Right ventricle myocardium inferior (tissue), 1 donor: ENCODE data around the gene GCAT. TPM values are rescaled to one million over a fixed set of nuclear protein-coding genes. Genes with fewer than 3 reads are reported as not detected.

Source experiments
- ATAC-seq: fragments of 200-7000 bp; cut with Tn5 transposase; one replicate; pipeline ENCODE4 v1.9.1; 2020; ENCODE audit warnings: mild to moderate bottlenecking, moderate library complexity
- DNase-seq: peaks from one replicate; pipeline ENCODE4 v3.0.0; 2021; ENCODE audit errors: missing footprints
- intact Hi-C: fragments of 100-400 bp; cut with DNase I; formaldehyde crosslinking; loops from one replicate; pipeline ENCODE4 v1.11.0; 2022
- long read RNA-seq: library from polyadenylated mRNA; unstranded; transcript quantifications from one replicate; pipeline ENCODE4 v2.0.0, GENCODE V29; 2021
- total RNA-seq: library from RNA; stranded (reverse); fragmentation: NEBNext Ultra II Directional; extraction: Animal tissue kit (Norgen Biotek cat#: 25700); gene quantifications from one replicate; pipeline ENCODE4 v1.2.1, GENCODE V29; 2021
- donor health status: DM: no; HTN: yes; CAD: no; lungs with severe emphysema.

The GCAT gene
- 44.1 TPM for total RNA-seq
- long read RNA-seq, transcript GCAT-201 (9 exons, 1,497 nt): major isoform, 33 of 45 reads
- long read RNA-seq, partial matches to known transcripts: 9 of 45 reads
- long read RNA-seq, other reads (novel, unspliced or antisense): 3 of 45 reads

DNA sequence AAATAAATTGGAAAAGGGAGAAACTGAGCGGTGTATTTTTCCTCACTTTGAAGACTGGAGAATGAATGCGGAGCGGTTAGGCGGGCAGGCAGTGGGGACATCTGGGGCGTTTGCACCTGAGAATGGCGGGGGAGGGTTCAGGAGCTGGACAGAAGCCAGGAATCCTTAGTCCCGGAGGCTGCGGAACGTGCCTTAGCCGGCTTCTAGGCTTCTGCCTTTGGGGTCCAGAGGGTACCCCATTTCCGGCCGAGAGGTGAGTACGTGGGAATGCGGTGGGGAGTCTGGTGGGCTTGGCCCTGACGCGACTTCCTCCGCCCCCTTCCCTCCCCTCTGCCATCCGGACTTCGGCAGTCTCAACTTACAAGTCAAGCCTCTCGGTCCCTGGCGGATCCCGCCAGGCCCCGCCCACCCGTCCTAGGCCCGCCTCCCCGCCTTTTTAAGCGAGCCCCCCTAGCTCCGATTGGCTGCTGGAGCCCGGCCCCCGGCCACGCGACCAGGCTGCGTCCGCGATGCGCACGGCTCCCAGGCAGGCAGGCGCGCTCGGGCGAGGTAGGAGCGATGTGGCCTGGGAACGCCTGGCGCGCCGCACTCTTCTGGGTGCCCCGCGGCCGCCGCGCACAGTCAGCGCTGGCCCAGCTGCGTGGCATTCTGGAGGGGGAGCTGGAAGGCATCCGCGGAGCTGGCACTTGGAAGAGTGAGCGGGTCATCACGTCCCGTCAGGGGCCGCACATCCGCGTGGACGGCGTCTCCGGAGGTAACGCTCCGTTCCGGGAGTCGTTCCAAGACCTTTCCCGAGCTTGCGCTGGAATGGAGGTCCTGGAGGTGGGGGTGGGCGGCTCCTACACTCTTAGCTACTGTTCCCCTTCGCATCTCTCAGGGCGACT lies at the start of gene GCAT:
Gene GCAT (plus strand): TSS at position 525 of the 884 bp plus-strand sequence. CDS start 34 bp downstream, at position 559.
- intact Hi-C loops: loop anchor here (5.0 kb wide), 1 partner anchor 35 kb away; the partner anchor contains the start of gene ANKRD54
- DNase-seq (peak; percentile 98), ATAC-seq (peak; percentile 92)

DNA sequence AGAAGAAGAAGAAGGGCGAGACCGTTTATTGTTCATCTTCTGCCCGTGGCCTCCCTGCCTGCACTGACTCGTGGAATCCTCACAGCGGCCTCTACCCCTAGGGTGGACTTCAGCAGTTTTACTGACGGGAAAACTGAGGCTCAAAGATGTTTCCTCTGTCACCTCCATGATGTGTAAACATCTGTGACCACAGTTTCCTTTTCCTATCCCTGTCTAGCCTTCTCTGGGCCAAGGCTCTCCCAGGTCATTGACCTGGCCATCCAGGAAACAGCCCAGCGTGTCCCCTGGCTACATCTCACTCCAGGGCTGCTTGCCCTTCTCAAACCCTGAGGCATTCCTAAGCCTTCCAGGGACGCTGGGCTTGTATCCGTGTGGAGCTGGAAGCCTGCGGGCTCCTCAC lies 49.0 kb upstream of the GCAT start:
- intact Hi-C loops: no loop called here
- ATAC-seq (no peak), DNase-seq (no peak)

DNA sequence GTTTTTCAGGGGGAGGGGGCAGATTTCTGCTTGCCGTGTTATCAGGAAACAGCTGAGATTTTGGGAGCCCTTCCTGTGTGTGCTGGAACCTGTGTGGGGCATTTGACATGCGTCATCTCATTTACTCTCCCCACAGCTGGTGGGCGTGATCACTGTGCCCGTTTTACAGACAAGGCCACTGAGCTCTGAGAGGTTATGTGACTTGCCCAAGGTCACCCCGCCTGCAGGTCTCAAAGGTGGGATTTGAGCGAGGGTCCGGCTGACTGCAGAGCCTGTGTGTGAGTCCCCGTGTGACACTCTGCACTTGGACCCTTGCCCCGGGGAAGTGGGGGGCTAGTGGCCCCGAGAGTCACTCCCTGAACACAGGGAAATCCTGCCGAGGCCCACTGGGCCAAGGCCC lies 48.5 kb upstream of the GCAT start:
- DNase-seq (no peak), ATAC-seq (no peak)
- intact Hi-C loops: no loop called here

DNA sequence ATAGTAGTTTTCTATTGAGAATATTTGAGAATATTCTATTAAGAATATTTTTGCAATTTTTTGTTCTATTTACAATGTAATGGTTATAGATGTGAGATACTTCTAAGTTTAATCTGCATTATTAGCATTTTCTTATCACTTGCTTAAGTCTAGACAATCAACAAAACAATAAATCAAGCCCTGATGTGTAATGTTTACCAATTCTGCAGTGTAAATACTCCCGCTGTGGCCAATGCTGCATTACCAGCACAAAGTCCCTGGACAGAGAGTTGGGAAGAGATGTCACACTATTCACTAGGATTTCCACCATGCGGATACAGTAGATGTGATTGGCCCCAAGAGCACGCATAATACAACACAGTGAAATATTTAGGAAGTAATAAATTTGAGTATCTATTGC lies 47.6 kb upstream of the GCAT start:
- intact Hi-C loops: no loop called here
- DNase-seq: no peak
- no peak for ATAC-seq

DNA sequence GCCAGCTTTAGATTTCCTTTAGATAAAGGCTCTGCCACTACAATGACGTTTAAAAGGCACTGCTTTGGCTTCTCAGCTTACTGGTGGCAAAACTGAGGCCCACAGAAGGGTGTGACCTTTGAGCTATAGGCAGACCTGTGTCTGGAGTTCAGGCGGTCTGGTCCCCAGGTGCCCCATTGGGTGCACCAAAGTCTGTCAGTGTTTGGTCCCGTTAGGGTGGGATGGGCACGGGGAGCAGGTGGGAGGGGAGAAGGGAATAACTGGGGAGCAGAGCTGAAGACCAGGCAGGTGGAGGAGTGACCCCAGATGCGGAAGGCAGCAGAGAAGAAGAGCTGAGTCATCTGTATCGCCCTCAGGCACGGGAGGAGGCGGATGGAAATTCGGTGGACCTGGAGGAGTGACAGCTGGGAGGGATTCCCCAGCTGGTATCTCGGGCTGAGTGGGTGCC lies 45.3 kb upstream of the GCAT start:
- intact Hi-C loops: no loop called here
- ATAC-seq (no peak), DNase-seq (no peak)

DNA sequence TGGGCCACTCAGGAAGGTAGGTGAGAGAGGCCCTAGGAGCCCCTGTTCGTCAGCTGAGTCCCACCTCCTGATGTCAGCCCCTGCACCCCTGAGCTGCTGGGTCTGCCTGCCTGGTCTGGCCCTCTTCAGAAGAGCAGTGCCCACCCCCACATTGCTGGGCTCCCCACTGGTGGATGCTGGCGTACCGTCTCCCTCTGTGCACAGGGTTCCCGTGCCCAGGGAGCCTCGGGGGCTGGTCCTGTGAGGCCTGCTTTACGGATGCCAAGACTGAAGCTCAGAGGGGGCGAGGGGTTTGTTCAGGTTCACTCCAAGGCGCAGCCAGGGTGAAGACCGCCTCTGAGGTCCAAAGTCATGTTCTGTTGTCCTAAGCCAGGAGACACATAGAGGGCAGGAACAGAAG lies 44.7 kb upstream of the GCAT start:
- peak; percentile 64 for DNase-seq
- intact Hi-C loops: no loop called here
- ATAC-seq: no peak

DNA sequence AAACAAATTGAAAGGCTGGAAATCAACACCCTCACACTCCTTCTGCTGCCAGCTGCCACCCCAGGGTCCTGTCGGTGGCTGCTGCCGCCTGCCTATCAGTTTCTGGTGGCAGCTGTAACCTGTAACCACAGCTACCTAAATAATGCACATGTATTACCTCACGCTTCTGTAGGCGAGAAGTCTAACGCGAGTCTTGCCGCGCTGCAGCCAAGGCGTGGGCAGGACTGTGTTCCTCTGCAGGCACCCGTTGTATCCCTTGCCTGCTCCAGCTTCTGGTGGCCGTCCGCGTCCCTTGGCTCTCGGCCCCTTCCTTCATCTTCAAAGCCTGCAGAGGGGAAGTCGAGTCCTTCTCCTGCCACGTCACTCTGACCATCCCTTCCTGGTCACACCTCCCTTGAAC lies 44.1 kb upstream of the GCAT start:
- intact Hi-C loops: no loop called here
- ATAC-seq (no peak), DNase-seq (no peak)

DNA sequence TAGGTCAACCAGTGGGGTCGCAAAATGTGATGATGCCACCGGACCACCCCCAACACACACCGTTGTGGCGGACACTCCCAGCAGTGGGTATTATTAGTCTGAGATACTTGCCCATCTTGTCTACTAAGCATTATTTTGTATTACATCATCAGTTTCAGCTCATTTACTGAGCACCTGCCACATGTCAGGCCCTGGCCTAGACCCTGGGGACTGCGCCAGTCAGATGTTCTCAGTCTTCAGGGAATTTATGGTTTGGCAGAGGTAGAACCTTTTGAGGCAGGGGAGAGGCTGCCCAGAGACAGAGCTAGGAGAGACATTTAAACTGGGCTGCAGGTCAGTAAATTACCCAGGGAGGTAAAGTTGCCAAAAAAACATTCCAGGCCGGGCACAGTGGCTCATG lies 43.1 kb upstream of the GCAT start:
- no peak for DNase-seq
- ATAC-seq: peak; percentile 53
- intact Hi-C loops: no loop called here

DNA sequence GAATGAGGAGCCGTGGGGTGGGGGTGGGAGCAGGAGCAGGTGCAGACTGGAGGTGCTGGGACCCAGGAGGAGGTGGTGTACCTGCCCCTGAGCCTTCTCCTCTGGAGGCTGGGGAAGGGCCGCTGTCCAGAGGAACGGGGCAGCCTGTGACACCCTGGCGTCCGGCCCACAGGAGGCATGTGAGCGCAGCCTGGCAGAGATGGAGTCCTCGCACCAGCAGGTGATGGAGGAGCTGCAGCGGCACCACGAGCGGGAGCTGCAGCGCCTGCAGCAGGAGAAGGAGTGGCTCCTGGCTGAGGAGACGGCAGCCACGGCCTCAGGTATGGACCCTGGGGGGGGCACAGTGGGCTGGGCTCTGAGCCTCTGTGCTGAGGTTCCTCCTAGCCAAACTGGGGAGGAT lies 42.2 kb upstream of the GCAT start:
- ATAC-seq (peak; percentile 68), DNase-seq (no peak)
- intact Hi-C loops: no loop called here

DNA sequence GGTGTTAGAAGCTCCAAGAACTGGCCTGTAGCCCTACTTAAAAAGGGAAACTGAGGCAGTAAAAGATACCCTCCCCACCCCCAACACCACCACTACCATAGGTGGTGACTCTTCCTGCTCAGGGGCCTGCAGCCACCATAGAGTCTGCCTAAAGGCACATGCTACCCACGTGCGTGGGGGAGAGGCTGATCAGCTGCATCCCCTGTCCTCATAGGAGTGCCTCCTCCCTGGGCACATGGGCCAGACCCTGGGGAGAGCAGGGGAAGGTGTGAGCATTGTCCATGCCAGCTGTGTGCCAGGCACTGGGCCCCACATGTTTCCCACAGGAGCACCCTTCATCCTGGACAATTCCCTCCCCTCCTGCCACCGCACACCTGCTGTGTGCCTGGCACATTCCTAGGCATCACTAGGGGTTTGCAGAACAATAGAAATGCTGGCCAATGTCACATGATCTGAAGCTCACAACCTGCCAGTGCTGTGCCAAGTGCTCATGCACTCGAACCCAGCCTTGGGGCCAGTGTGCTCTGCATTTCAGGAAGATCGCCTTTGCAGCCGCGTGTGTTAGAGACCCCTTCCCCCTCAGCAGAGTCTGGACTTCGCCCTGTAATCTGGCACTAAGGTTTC lies 41.7 kb upstream of the GCAT start:
- ATAC-seq (no peak), DNase-seq (no peak)
- intact Hi-C loops: no loop called here

DNA sequence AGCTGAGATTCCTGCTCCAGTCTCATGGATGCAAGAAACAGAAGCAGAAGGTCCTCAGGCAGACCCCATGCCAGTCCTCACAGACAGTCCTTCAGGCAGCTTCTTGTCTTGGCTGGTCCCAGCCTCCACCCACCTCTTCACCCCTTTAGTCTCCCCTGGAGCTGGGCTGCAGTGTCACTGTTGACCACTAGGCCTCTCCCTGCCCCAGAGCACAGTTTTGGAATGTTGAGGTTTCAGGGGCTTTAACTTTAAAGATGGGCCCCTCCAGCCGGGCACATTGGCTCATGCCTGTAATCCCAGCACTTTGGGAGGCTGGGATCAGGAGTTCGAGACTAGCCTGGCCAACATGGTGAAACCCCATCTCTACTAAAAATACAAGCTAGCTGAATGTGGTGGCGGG lies 39.5 kb upstream of the GCAT start:
- intact Hi-C loops: no loop called here
- DNase-seq (no peak), ATAC-seq (no peak)

DNA sequence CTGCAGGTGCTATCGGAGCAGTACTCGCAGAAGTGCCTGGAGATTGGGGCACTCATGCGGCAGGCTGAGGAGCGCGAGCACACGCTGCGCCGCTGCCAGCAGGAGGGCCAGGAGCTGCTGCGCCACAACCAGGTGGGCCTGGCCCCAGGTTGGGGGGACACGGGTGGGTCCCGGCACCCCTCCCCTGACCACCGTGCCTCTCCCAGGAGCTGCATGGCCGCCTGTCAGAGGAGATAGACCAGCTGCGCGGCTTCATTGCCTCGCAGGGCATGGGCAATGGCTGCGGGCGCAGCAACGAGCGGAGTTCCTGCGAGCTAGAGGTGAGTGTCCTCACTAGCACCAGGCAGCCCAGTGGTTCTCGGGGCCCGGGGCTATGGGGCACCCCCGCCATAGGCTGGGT lies 38.7 kb upstream of the GCAT start:
- no peak for ATAC-seq

DNA sequence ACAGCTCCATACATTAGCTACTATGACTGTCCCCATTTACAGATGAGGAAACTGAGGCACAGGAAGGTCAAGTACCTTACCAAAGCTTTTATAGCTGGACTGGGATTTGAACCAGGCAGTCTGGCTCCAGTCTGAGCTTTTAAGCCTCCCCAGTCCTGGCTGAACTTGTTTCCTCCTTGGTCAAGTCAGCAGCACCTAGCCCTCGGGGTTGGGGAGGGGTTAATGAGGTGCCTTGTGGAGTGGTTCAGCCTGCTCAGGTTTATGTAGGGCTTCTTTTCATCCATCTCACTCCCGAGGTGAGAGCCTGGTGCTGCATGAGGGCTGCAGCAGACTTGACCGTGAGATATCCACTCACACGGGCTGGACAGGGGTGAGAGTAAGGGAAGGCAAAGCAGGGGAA lies 36.7 kb upstream of the GCAT start:
- no peak for ATAC-seq
- no peak for DNase-seq
- intact Hi-C loops: no loop called here

More for the DNA sequence above, 38.7 kb upstream of the GCAT start:
- no peak for DNase-seq
- intact Hi-C loops: no loop called here

DNA sequence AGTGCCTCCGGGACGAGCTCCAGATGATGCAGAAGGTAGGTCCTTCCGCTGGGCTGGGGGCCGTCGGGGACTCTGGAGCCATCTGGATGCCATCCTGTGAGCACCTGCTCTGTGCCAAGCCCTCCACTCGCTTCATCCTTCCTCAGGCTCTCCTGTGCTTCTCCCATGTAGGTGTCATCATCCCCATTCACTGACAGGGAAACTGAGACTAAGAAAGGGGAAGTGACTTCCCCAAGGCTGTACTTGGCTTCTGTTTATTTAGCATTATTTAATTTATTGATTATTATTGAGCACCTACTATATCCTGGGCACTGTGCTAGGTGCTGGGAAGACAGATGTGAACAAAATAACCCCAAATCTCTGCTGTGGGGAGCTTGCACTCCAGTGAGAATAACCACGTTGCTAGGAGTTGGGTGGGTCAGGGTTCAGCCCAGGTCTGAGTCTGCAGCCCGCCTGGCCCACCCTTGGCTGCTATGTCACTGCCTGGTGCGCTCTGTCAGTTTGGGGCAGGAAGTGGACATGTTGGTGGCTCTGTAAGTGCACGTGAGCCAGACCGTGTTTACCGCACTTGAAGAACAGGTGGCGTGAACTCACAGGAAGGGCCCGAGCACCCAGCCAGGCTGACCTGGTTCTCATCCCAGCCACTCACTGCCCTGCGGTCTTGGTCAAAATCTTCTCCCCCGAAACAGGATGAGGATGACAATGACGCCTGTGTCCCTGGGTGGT lies 35.9 kb upstream of the GCAT start:
- intact Hi-C loops: no loop called here
- no peak for DNase-seq
- no peak for ATAC-seq

DNA sequence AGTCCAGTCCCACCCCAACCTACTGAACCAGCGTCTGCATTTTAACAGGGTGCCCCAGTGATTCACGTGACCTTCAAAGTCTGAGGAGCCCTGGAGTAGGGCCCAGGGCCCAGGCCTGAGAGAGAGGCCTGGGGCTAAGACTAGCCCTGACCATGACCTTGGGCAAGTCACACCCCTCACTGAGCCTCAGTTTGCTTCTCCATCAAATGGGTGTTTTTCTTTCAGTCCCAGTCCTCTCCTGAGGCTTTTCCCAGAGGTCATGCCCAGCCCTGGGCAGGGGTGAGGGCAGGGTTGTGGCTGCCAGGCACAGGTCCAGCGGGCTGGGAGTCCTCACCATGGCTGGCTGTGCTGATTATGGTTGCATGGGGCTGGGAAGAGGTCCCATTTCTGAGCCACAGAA lies 33.0 kb upstream of the GCAT start:
- intact Hi-C loops: no loop called here
- ATAC-seq: no peak
- DNase-seq: no peak

DNA sequence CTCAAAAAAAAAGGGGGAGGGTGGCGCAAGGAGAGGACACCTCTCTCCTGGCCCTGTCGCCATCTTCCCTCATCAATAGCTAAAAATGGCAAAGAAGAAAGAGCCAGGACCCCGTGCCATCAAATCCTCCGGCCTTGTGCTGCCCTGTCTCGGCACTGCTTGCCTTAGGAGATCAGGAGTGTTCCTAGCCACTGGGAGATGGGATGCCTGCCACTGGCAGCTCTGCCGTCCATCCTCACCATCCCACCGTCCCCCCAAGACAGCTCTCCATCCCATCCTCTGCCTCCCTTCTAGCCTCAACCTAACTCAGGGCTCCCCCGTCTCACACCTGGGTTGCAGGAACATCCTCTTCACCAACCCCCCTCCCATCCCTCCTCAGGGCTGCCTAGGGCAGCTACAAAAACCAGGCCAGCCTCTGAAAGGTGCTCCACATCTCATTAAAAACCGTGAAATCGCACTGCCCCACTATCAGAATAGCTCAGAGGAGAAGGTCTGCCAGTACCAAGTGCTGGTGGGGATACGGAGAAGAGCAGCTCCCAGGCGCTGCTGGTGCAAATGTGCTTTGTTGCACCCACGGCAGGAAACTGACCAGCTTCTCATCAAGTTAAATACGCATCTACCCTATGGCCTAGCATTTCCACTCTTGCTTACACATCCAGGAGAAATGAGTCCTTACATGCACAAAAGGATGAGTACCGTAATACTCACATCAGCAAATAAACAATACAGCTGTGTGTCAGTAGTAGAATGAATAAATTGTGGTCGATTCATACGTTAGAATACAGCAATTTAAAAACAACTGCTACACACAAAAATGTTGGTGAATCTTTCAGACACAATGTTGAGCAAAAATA lies 31.7 kb upstream of the GCAT start:
- DNase-seq: no peak
- intact Hi-C loops: no loop called here
- peak; percentile 14 for ATAC-seq

DNA sequence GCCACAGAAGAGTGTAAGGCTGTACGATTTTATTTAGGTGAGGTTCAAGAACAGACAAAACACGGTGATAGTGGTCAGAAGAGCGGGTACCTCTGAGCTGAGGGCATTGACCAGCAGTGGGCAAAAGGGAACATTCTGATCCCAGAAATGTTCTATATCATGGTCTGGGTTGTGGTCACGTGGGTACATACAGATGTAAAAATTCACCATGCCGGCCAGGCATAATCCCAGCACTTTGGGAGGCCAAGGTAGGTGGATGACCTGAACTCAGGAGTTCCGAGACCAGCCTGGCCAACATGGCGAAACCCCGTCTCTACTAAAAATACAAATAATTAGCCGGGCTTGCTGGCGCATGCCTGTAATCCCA lies 31.1 kb upstream of the GCAT start:
- intact Hi-C loops: no loop called here
- ATAC-seq (no peak), DNase-seq (no peak)

DNA sequence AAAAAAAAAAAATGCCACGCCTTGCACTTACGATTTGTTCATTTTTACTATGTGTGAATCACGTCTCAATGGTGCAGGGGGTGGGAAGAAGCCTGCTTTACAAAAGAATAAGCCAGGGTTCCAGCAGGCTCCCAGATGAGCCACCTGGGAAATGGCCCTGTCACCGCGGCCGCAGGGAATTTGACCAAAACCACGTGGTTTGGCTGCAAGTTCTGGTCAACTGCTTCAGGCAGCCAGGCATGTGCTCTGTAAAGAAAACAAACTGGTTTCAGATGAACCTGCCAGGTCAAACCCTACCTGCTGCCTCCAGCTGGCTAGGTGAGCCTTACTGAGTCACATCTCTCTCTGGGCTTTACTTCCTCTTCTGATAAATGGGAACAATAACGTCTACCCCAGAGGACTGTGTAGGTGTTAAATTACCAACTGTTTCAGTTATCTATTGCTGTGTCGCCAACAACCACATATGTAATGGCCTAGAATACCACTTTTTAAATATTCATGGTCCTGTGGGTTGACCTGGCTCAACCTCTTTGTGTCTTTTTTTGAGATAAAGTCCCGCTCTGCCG lies 30.5 kb upstream of the GCAT start:
- ATAC-seq (peak; percentile 34), DNase-seq (no peak)
- intact Hi-C loops: no loop called here
